Measurements from ENCODE around the gene RTP1.

RTP1 gene

DNA sequence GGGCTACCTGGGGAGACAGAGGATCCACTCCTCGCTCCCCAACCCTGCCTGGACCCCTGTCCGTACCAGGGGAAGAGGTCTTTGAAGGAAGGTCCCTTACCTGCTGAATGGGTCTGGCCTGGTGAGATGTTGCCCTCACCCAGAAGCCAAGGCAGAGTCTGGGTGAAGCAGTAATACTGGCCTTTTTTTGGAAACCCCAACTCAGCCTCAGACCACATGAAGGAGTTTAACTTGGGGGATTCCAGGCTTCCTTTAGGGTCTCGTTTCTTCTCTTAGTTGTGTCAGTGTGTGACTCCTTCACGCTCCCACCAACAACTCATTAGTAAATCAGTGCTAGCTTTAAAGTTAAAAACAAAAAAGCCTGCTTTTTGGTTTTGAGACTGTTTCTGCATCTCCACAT, 45.6 kb downstream of the RTP1 start:
- DNase-seq (ENCODE audit: low spot score): no peak

GRCh38 chr3:187243933-187244524, 46.7 kb downstream of the RTP1 start:
- no peak for DNase-seq (ENCODE audit: low spot score)

DNA sequence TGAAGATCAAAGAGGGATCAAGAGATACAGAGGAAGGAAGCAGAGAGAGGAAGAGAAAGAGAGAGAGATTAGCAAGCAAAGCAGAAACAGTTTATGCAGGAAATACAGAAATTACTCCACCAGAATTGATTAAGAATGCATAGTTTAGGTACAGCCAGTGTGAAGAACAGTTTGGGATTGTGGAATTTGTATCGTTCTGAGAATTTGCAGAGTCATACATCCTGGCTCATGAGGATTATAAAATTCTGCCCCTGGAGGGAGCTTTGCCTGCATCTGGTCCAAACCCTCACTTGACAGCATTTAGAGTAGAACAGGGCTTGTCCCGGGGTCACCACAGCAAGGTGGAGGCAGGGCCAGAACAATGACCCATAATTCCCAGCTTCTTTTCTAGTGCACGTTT, 50.1 kb downstream of the RTP1 start:
- DNase-seq (ENCODE audit: low spot score): no peak
